Pancreas (tissue), 10 donors: ENCODE results near the gene PRDM16. TPM values are rescaled to one million over a fixed set of nuclear protein-coding genes. Genes with fewer than 3 reads are reported as not detected.

Source experiments
- ATAC-seq, 4 donors: fragments of 200-7000 bp; cut with Tn5 transposase; one replicate each; pipeline versions ENCODE4 v1.8.0 to v1.9.1; 2020; ENCODE audit warnings: mild to moderate bottlenecking in 4 of 4, moderate library complexity in 4 of 4
- DNase-seq, 6 donors: peaks; one replicate each; pipeline ENCODE4 v3.0.0-alpha.2; 2020
- FAIRE-seq: peaks from 2 replicates; lab custom pipeline; 2012; peaks lifted over from hg19 to GRCh38; lab: Jason Lieb, UNC
- H3K27ac ChIP-seq, 4 donors: fragments of 200-600 bp; sonication (generic); 1 replicate in 3 of 4; 2 replicates in 1 of 4; pipeline versions ENCODE4 v1.5.0 to v1.8.0; 2020
- H3K27me3 ChIP-seq, 4 donors: fragments of 200-600 bp; one replicate each; pipeline ENCODE4 v1.8.0; 2021
- H3K36me3 ChIP-seq, 3 donors: fragments of 200-600 bp; sonication (generic) in 1 of 3; one replicate each; pipeline versions ENCODE4 v1.5.0 to v1.8.0; 2020 to 2021
- H3K4me1 ChIP-seq, 3 donors: fragments of 200-600 bp; one replicate each; pipeline ENCODE4 v1.8.0; 2021
- H3K4me3 ChIP-seq, 4 donors: fragments of 200-600 bp; sonication (generic) in 2 of 4; one replicate each; pipeline versions ENCODE4 v1.5.0 to v1.8.0; 2020 to 2021
- H3K9me3 ChIP-seq, 4 donors: fragments of 200-600 bp; one replicate each; pipeline ENCODE4 v1.8.0; 2021
- CTCF ChIP-seq, 4 donors: fragments of 200-600 bp; sonication (generic) in 3 of 4; IDR thresholded peaks; one replicate each; pipeline versions ENCODE4 v1.5.0 to v1.8.0; 2021; ENCODE audit warnings: antibody characterized with exemption in 4 of 4
- WGBS, 2 donors: extraction: QIAGEN DNeasy Blood & Tissue Kit; methylation state at CpG; one replicate each; pipeline ENCODE4 v1.1.7; 2013; 5-methylcytosine and 5-hydroxymethylcytosine counted together
- intact Hi-C, 3 donors: fragments of 100-400 bp; cut with DNase I; formaldehyde crosslinking; loops; one replicate each; pipeline versions ENCODE4 v1.11.1 to v1.14.2; 2022
- polyA plus RNA-seq, 2 donors: library from polyadenylated mRNA; stranded (reverse); fragments of 200-250 nt; gene quantifications; one replicate each; pipeline ENCODE4 v1.2.3, GENCODE V29; 2013
- total RNA-seq, 6 donors: library from RNA; stranded (reverse); fragmentation: NEBNext Ultra II Directional in 4 of 6; extraction: Animal tissue kit (Norgen Biotek cat#: 25700) in 4 of 6; gene quantifications; one replicate each; pipeline versions ENCODE4 v1.2.1 to v1.2.4, GENCODE V29; 2021 to 2023
- donor health status: healthy with polysubstance abuse.
- donor health status: DM: no; HTN: no; CAD: no; lungs with moderate emphysema.
- donor health status: DM: no; HTN: no; CAD: no.
- donor health status: control.
- donor health status: control.
- donor health status: Bipolar disorder and iron deficiency.
- donor health status: DM: yes; HTN: yes; CAD: no.
- donor health status: DM: no; HTN: no; CAD: no.
- donor health status: DM: no; HTN: no; CAD: no.
- donor health status: DM: yes; HTN: yes; CAD: no.

The PRDM16 gene
- total and polyA plus RNA-seq, 8 donors = 6.6 to 19.2 (median 14.9) TPM

DNA sequence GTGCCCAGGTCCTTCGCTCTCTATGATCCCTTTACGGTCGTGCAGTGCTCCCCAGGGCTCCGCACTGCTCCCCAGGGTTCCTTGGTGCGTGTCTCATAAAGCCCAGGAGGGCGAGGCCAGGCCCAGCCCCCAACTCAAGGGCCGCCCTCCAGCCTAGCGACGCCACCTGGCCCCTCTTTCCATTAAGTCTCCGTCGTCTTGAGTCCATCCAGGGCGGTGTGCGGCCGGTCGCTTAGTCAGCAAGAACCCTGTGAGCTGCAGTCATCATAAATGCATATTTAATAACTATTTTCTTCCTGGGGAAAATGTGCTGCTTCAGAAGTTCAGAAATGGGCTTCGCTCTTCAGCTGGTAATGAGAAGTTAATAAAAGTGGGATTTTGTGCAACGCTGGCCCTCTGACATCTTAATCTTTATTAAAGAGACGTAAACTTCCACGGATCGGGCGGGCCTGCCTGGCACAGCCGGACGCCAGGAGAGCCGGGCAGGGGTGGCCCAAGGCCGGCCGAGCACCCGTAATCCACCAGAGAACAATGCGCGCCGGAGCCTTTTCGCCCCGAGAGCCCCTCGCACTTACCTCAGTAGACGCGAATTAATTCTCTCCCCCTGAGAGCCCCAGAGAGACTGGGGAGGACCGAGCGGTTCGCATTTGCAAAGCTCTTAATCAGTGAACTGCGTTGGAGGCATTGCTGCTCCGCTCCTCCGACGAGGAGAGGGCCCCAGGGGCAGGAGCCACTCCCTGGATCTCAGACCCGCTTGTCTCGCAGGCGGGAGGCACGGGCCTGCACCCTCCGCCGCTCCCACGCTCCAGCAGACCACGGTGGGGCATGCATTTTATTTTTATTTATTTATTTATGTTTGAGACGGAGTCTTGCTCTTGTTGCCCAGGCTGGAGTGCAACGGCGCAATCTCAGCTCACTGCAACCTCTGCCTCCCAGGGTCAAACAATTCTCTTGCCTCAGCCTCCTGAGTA lies 197.1 kb downstream of the PRDM16 start:
- Histone ChIP-seq H3K36me3 (no peaks in the 10 kb centered on the region), H3K27ac (no peak overlapping the region), H3K4me1 (no peaks in the 10 kb centered on the region), H3K4me3 (no peak overlapping the region), H3K27me3 (no peaks in the 10 kb centered on the region), H3K9me3 (no peaks in the 10 kb centered on the region)
- ATAC-seq (no peak), DNase-seq (peak in 1 of 6 donors; percentile 34), FAIRE-seq (no peak)
- intact Hi-C loops = no loop called here
- 90 to 92% methylated on average over 53 of the region's 53 CpGs for WGBS, 2 donors
- no peak for TF ChIP-seq CTCF (IDR thresholded peaks at IDR 0.05)

DNA sequence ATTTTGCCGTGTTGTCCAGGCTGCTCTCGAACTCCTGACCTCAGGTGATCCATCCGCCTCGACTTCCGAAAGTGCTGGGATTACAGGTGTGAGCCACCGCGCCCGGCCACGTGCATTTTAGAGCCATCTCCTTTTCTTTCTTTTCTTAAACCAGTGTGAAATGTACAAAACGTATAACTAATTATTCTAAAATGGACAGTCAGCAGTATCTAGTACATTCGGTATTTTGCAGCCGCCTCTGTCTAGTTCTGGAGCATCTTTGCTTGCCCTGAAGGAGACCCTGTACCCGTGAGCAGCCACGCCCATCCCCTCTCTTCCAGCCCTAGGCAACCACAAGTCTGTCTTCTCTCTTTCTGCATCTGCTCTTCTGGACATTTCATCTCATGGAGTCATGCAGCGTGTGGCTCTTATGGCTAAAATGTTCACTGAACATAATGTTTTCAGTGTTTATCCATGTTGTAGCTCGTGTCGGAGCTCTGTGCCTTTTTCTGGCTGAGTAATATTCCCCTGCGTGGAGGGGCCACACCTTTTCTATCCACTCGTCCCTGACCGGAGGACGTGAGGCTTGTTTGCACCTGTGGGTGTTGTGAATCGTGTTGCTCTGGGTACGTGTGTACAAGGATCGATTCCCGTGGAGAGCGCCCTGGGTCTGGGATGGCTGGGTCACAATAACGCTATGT lies 198.0 kb downstream of the PRDM16 start:
- ATAC-seq (no peak), DNase-seq (peak in 1 of 6 donors; percentile 11), FAIRE-seq (no peak)
- no peak overlapping the region for H3K4me3 ChIP-seq
- WGBS, 2 donors = 92 to 94% methylated on average over 27 of the region's 27 CpGs
- intact Hi-C loops = no loop called here
- H3K27ac ChIP-seq = no peak overlapping the region
- no peaks in the 10 kb centered on the region for H3K9me3 ChIP-seq
- no peaks in the 10 kb centered on the region for H3K36me3 ChIP-seq
- TF ChIP-seq CTCF (IDR thresholded peaks at IDR 0.05) = no peak
- H3K27me3 ChIP-seq = no peaks in the 10 kb centered on the region
- H3K4me1 ChIP-seq = no peaks in the 10 kb centered on the region

DNA sequence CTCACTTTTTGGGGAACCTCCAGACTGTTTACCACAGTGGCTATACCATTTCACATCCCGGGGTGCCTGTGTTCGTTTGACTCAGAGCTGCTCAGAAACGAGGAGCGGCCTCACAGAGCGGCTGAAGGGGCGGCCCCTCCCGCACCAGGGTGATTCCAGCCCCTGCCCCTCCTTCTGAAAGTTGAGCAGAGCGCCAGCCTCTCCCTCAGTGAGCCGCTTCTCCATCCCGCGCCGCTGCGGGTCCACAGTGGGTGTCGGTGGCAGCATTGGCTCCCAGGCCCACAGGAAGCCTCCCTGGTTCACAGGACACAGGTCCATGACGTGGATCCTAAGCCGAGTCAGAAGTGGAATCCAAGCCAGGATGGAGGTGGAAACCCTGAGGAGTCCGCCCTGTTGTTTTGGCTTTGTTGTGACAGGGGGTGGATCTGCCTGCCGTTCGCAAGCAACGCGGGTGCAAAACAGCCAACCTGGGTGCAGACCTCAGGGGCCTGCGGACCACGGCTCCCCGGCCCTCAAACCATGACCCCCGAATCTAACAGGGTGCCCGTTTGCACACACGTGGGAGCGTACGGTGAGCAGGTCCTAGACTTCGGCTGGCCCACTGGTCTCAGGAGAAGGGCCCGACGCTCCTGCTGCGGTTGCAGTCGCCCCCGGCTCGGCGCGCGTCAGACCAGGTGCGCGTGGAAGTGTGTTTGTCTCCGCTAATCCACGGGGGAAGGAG lies 198.7 kb downstream of the PRDM16 start:
- Histone ChIP-seq H3K9me3 (no peaks in the 10 kb centered on the region), H3K4me1 (no peaks in the 10 kb centered on the region), H3K36me3 (no peaks in the 10 kb centered on the region), H3K4me3 (no peak overlapping the region), H3K27me3 (no peaks in the 10 kb centered on the region), H3K27ac (no peak overlapping the region)
- DNase-seq (peak in 1 of 6 donors; percentile 46), ATAC-seq (no peak), FAIRE-seq (no peak)
- 91 to 95% methylated on average over 43 of the region's 43 CpGs for WGBS, 2 donors
- intact Hi-C loops = no loop called here
- no peak for TF ChIP-seq CTCF (IDR thresholded peaks at IDR 0.05)

DNA sequence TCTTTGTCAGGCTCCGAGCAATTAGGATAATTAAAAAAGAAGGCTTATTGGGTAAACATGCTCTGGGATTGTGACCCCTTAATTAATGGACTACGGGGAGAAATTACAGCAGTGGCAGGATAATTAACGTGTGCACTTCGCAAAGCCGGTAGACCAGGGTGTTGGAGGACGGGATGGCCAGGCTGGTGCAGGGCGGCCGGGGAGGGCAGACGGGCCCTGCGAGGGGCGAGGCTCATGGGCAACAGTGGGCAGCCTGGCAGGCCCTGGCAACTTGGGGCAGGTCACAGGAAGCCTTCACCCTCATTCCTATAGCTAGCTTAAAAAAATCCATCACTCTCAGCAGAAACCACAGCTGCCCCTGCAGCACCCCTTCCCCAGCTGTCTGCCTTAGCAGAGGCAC lies 199.3 kb downstream of the PRDM16 start:
- Histone ChIP-seq H3K27ac (no peak overlapping the region), H3K9me3 (no peaks in the 10 kb centered on the region), H3K4me1 (no peaks in the 10 kb centered on the region), H3K4me3 (no peak overlapping the region), H3K36me3 (no peaks in the 10 kb centered on the region), H3K27me3 (no peaks in the 10 kb centered on the region)
- ATAC-seq (no peak), FAIRE-seq (no peak), DNase-seq (peak in 1 of 6 donors; percentile 29)
- intact Hi-C loops = no loop called here
- WGBS, 2 donors = 90 to 93% methylated on average over 11 of the region's 11 CpGs
- no peak for TF ChIP-seq CTCF (IDR thresholded peaks at IDR 0.05)
